Heart right ventricle (tissue), 16 donors: Measurements from ENCODE around the gene CPAMD8. TPM values are rescaled to one million over a fixed set of nuclear protein-coding genes. Genes with fewer than 3 reads are reported as not detected.
"Not testable (repeated sequence)": the region's sequence is repeated elsewhere in the genome, so short reads cannot be mapped to it uniquely, and the experiment has no call there.

Source experiments
- ATAC-seq, 8 donors: fragments of 200-7000 bp; cut with Tn5 transposase; one replicate each; pipeline ENCODE4 v1.9.1; 2020; ENCODE audit warnings: mild to moderate bottlenecking in 8 of 8, moderate library complexity in 8 of 8, moderate number of reproducible peaks in 1 of 8
- DNase-seq, 2 donors: peaks; one replicate each; pipeline ENCODE4 v3.0.0-alpha.2; 2020
- H3K27ac ChIP-seq, 10 donors: fragments of 200-600 bp; sonication (generic) in 2 of 10; one replicate each; pipeline versions ENCODE4 v1.5.0 to v1.8.0; 2020 to 2022; ENCODE audit warnings: mild to moderate bottlenecking in 3 of 10
- H3K27me3 ChIP-seq, 7 donors: fragments of 200-600 bp; one replicate each; pipeline ENCODE4 v1.8.0; 2021 to 2022; ENCODE audit warnings: mild to moderate bottlenecking in 2 of 7
- H3K36me3 ChIP-seq, 9 donors: fragments of 200-600 bp; sonication (generic) in 1 of 9; one replicate each; pipeline versions ENCODE4 v1.5.0 to v1.8.0; 2020 to 2022; ENCODE audit warnings: mild to moderate bottlenecking in 2 of 9
- H3K4me1 ChIP-seq, 9 donors: fragments of 200-600 bp; sonication (generic) in 1 of 9; one replicate each; pipeline versions ENCODE4 v1.5.0 to v1.8.0; 2020 to 2022; ENCODE audit warnings: mild to moderate bottlenecking in 4 of 9
- H3K4me3 ChIP-seq, 10 donors: fragments of 200-600 bp; sonication (generic) in 2 of 10; one replicate each; pipeline versions ENCODE4 v1.5.0 to v1.8.0; 2020 to 2022; ENCODE audit warnings: mild to moderate bottlenecking in 7 of 10, moderate library complexity in 2 of 10
- H3K9me3 ChIP-seq, 11 donors: fragments of 200-600 bp in 10 of 11; sonication (generic) in 2 of 11; one replicate each; pipeline versions ENCODE4 v1.5.0 to v1.8.0; 2013 to 2022; ENCODE audit warnings: mild to moderate bottlenecking in 2 of 11, control low read depth in 1 of 11, moderate library complexity in 1 of 11
- WGBS, 2 donors: extraction: QIAGEN DNeasy Blood & Tissue Kit; methylation state at CpG; one replicate each; pipeline ENCODE4 v1.1.7; 2013; ENCODE audit warnings: inconsistent platforms in 1 of 2; 5-methylcytosine and 5-hydroxymethylcytosine counted together
- intact Hi-C, 10 donors: fragments of 100-400 bp; cut with DNase I; formaldehyde crosslinking; loops; one replicate each; pipeline versions ENCODE4 v1.11.1 to v1.14.2; 2022
- polyA plus RNA-seq, 2 donors: library from polyadenylated mRNA; stranded (reverse); fragments of 200-250 nt; gene quantifications; one replicate each; pipeline ENCODE4 v1.2.3, GENCODE V29; 2013
- total RNA-seq, 10 donors: library from RNA; stranded (reverse); fragmentation: NEBNext Ultra II Directional in 3 of 10; extraction: Animal tissue kit (Norgen Biotek cat#: 25700) in 3 of 10; gene quantifications; one replicate each; pipeline versions ENCODE4 v1.2.1 to v1.2.4, GENCODE V29; 2021 to 2023
- TF ChIP-seq, protein P1 (sequence below), 9 donors: fragments of 200-600 bp; sonication (generic) in 2 of 9; IDR thresholded peaks; one replicate each; pipeline versions ENCODE4 v1.5.0 to v1.8.0; 2021 to 2022; ENCODE audit warnings: antibody characterized with exemption in 9 of 9, mild to moderate bottlenecking in 5 of 9, moderate library complexity in 1 of 9
- donor health status: Arrhythmogenic right ventricular cardiomyopathy.
- donor health status: ischemic (EF 13 %, LVEDD 7.1; RV severe dilation, severe dysfunction).
- donor health status: healthy with polysubstance abuse.
- donor health status: DM: no; HTN: yes; CAD: no.
- donor health status: DM: no; HTN: no; CAD: no.
- donor health status: ischemic (EF 25% LVEDD 6.9; RV normal size, moderate dysfunction).
- donor health status: ischemic (EF 25% LVEDD 5.7; RV mildly dilated, moderate dysfunction).
- donor health status: healthy.
- donor health status: DM: yes; HTN: yes; CAD: no.
- donor health status: Ischemic cardiomyopathy.
- donor health status: ischemic (EF 35%, LVEDD 5.7; RV mildly dilated, moderate dysfunction).
- donor health status: nonischemic (EF 11% LVEDD 7.7; RV severe dilation, severe dysfunction).
- donor health status: DM: yes; HTN: yes; CAD: no.
- donor health status: PGD.
- donor health status: ischemic (EF 29% LVEDD 5.4; RV normal size, mild dysfunction).
- donor health status: nonischemic (EF 23%, LVEDD 6.1; RV moderate dilation, normal function).

The CPAMD8 gene
- total and polyA plus RNA-seq, 12 donors = 4.8 to 77.9 (median 10.9) TPM

DNA sequence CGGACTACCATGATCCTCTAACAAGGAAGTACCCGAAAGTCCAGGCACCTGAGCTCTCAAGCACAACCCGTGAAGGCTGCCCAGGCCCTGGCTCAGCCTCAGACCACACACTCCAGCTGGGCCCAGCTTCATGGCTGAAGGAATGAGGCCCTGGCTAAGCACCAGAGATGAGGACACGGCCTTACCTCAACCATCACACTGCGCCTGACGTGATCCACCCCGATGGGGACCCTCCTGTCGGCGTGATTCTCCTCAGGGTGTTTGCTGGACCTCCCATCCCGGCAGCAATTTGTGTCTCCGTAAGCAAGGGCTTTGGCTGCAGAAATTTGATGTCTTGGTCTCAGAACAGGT lies 81.3 kb downstream of the CPAMD8 start:
- peaks cover 0 to 1% (median 0%) of the 10 kb centered on the region in 9 donors for H3K36me3 ChIP-seq
- peaks cover 0 to 16% (median 8%) of the 10 kb centered on the region in 9 donors for H3K4me1 ChIP-seq
- intact Hi-C loops = no loop called here
- 78 to 89% methylated on average over 11 of the region's 11 CpGs for WGBS, 2 donors
- no peak overlapping the region for H3K27ac ChIP-seq
- H3K4me3 ChIP-seq = no peak overlapping the region
- TF ChIP-seq, protein P1, sequence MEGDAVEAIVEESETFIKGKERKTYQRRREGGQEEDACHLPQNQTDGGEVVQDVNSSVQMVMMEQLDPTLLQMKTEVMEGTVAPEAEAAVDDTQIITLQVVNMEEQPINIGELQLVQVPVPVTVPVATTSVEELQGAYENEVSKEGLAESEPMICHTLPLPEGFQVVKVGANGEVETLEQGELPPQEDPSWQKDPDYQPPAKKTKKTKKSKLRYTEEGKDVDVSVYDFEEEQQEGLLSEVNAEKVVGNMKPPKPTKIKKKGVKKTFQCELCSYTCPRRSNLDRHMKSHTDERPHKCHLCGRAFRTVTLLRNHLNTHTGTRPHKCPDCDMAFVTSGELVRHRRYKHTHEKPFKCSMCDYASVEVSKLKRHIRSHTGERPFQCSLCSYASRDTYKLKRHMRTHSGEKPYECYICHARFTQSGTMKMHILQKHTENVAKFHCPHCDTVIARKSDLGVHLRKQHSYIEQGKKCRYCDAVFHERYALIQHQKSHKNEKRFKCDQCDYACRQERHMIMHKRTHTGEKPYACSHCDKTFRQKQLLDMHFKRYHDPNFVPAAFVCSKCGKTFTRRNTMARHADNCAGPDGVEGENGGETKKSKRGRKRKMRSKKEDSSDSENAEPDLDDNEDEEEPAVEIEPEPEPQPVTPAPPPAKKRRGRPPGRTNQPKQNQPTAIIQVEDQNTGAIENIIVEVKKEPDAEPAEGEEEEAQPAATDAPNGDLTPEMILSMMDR (IDR thresholded peaks at IDR 0.05) = no peak
- ATAC-seq (peak in 4 of 8 donors; percentile 7 to 25 (median 16)), DNase-seq (no peak)
- no peaks in the 10 kb centered on the region for H3K9me3 ChIP-seq
- H3K27me3 ChIP-seq = peaks cover 0 to 6% (median 0%) of the 10 kb centered on the region in 7 donors

DNA sequence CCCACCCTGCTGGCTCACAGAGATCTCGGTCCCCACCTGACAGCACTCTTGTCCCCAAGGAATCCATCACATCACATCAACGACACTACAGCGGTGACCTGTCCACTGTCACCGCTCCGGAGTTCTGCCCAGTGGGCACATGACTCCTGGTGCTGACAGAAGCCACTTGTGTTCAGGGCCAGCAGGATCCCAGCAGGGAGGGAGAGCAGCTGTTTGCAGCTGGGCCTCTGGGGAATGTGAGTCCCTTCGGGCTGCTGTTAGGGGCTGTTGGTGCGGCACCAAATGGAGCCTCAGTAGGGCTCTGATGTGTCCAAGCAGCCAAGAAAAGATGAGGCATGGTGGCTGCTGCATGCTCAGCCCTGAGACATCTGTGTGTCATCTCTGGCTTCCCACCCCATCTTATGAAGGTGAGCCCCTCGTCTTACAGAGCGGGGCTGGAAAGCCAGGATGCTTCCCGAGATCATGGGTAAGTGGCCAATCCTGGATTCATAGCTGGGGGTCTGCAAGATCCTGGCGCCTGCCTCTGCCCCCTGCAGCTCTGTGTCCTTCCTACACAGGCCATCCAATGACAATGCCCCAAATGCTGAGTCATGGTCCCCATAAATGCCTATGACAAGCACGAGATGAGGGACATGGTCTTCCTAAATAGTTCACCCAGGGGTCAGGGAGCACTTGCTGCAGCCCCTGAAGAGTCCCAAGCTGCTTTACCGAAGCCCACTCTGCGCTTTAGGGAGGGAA lies 81.8 kb downstream of the CPAMD8 start:
- TF ChIP-seq, protein P1 (IDR thresholded peaks at IDR 0.05) = no peak
- Histone ChIP-seq H3K4me3 (no peak overlapping the region), H3K4me1 (peaks cover 0 to 16% (median 8%) of the 10 kb centered on the region in 9 donors), H3K27ac (no peak overlapping the region), H3K9me3 (no peaks in the 10 kb centered on the region), H3K27me3 (peaks cover 0 to 4% (median 0%) of the 10 kb centered on the region in 7 donors), H3K36me3 (no peaks in the 10 kb centered on the region)
- DNase-seq (peak; percentile 50 to 51), ATAC-seq (peak; percentile 52 to 96 (median 92))
- 50 to 58% methylated on average over 14 of the region's 14 CpGs for WGBS, 2 donors
- intact Hi-C loops = no loop called here

DNA sequence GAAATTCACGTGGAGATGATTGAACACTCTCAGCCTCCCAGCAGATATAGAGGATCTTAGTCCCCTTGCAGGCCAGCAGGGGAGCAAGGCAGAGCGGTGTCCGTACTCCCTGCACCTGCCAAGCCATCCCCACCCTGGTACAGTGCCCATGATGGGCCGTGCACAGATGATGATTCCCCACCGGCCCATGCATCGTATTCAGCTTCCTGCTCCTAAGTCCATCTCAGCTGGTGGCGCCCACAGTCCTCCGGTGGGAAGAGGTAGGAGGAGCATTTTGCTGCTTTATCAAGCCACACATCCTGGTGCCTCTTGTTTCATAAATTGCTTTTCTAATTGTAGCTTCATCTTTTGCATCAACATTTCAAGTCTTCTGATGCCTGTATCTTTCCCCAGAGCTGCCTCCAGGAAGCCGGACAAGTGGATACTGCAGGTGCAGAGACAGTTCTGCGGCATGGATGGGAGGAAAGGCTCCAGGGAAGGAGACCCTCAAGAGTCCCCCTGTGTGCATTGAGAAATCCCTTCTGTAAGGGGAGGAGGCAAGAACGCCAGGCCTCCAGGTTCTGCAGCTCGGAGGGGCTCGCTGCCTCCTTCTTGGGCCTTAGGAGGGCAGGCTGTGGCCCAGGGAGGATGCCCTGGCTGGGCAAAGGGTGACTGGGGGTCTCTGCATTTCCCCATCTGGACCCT lies 82.5 kb downstream of the CPAMD8 start:
- H3K27ac ChIP-seq = no peak overlapping the region
- DNase-seq = no peak
- WGBS, 2 donors = 80 to 83% methylated on average over 13 of the region's 13 CpGs
- H3K4me1 ChIP-seq = peaks cover 0 to 16% (median 8%) of the 10 kb centered on the region in 9 donors
- ATAC-seq = peak in 1 of 8 donors; percentile 10
- no peaks in the 10 kb centered on the region for H3K9me3 ChIP-seq
- intact Hi-C loops = no loop called here
- H3K36me3 ChIP-seq = no peaks in the 10 kb centered on the region
- H3K27me3 ChIP-seq = no peaks in the 10 kb centered on the region
- H3K4me3 ChIP-seq = no peak overlapping the region
- TF ChIP-seq, protein P1 (IDR thresholded peaks at IDR 0.05) = no peak

DNA sequence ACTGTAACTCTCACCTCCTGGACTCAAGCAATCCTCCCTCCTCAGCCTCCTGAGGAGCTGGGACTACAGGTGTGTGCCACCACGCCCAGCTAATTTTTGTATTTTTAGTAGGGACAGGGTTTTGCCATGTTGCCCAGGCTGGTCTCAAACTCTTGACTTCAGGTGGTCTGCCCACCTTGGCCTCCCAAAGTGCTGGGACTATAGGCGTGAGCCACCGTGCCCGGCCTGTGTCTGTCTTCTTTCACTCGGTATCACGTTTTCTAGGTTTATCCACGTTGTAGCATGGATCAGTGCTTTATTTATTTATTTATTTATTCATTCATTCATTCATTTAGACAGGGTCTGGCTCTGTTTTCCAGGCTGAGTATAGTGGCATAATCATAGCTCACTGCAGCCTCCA lies 83.5 kb downstream of the CPAMD8 start:
- H3K9me3 ChIP-seq, intact Hi-C loops, H3K36me3 ChIP-seq, DNase-seq, ATAC-seq, H3K27me3 ChIP-seq, H3K27ac ChIP-seq, H3K4me3 ChIP-seq: not testable (repeated sequence)
- H3K4me1 ChIP-seq = peaks cover 0 to 16% (median 8%) of the 10 kb centered on the region in 9 donors
- 97% methylated on average over 7 of the region's 7 CpGs for WGBS, 2 donors

DNA sequence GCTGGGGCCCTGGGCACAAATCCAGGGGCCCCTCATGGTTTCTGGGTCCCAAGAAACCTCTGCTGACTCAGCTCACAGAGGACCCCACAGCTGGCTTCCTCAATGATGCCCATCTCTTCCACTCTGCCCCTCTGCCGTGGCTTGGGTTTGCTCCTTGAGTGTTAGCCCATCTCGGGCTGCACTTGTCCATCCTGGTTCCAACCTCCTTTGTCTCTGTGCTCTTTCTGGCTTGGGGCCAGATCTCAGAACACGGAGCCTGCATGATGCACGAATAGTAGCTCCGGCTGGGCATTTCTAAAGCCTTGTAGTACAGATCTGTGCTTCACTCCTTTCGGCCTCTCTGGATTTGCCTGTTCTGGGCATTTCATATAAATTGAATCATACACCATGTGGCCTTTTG lies 84.0 kb downstream of the CPAMD8 start:
- no peak for ATAC-seq
- Histone ChIP-seq H3K27ac (no peak overlapping the region), H3K27me3 (no peaks in the 10 kb centered on the region), H3K36me3 (no peaks in the 10 kb centered on the region), H3K4me1 (peaks cover 0 to 16% (median 8%) of the 10 kb centered on the region in 9 donors), H3K9me3 (no peaks in the 10 kb centered on the region), H3K4me3 (no peak overlapping the region)
- DNase-seq = no peak
- TF ChIP-seq, protein P1 (IDR thresholded peaks at IDR 0.05) = no peak
- intact Hi-C loops = no loop called here
- 57 to 66% methylated on average over 6 of the region's 6 CpGs for WGBS, 2 donors
